ENCODE results near the gene FYB2.

DNA sequence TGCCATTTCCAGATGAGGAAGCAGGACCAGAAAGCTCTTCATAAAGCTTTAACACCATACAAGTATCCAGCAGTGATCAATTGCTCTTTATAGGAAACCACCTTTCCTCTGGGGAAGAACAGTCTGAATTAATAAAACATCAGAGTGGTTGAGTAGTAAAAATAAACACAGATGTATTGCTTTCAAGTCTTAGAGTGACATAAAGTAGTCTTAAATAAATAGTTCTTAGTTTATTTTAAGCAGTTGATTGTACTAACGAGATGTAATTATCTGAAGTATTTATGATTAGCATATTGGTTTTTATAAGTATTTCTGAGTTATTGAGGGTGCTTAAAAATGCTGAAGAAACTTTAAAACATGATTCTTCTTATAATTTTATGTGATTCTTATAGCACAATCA, 107.1 kb downstream of the FYB2 start:
- TF ChIP-seq, protein P1, sequence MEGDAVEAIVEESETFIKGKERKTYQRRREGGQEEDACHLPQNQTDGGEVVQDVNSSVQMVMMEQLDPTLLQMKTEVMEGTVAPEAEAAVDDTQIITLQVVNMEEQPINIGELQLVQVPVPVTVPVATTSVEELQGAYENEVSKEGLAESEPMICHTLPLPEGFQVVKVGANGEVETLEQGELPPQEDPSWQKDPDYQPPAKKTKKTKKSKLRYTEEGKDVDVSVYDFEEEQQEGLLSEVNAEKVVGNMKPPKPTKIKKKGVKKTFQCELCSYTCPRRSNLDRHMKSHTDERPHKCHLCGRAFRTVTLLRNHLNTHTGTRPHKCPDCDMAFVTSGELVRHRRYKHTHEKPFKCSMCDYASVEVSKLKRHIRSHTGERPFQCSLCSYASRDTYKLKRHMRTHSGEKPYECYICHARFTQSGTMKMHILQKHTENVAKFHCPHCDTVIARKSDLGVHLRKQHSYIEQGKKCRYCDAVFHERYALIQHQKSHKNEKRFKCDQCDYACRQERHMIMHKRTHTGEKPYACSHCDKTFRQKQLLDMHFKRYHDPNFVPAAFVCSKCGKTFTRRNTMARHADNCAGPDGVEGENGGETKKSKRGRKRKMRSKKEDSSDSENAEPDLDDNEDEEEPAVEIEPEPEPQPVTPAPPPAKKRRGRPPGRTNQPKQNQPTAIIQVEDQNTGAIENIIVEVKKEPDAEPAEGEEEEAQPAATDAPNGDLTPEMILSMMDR (optimal IDR thresholded peaks at IDR 0.05 in 1 of 3, IDR thresholded peaks at IDR 0.05 in 1 of 3, conservative IDR thresholded peaks at IDR 0.05 in 1 of 3; ENCODE audit: extremely low read depth in 1 of 3, insufficient read depth in 2 of 3, low read length in 3 of 3), result no peak
- no peak for TF ChIP-seq EZH2 (IDR thresholded peaks at IDR 0.05; ENCODE audit: low read length)
